ENCODE results near the gene SERPINA12. TPM values are rescaled to one million over a fixed set of nuclear protein-coding genes. Genes with fewer than 3 reads are reported as not detected.

SERPINA12 gene
- total RNA-seq, 1 experiment from 2014 or later = not detected

DNA sequence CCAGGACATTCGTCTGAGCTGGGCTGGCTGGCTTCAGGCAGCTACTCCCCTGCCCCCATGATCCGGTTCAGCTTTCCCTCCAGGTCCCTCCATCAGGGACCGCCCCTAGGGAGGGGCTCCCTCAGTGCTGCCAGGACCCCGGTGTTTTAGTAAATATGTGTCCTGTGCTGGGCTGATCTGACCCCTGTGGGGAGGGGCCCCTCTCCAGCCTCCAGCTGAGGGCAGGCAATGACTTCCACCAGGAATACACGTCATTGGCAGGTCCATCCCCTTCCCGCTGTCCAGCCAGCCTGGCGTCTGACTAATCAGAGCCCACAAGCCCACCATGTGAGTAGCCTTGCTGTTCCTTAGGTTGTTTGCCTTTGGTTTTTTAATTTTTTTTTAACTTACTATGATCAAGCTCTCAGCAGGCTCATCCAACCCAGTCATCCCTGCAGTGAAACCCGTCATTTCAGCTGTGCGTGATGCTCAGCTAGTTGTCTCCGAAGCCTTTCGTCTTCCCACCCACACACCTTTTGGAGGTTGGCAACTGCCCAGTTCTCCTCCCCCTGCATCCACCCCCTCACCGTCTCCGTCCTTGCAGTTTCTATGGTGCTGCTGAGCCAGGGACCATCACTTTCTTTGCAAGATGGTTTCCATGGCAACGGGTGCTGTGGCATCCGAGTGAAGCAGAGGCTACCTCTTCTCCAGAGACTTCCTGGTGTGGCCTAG, 36.0 kb upstream of the SERPINA12 start:
- H3K9me3 ChIP-seq (ENCODE audit: control insufficient read depth in 1 of 2, insufficient read depth in 1 of 2, low read depth in 1 of 2, low read length in 2 of 2) = no peaks in the 10 kb centered on the region
- H3K9ac ChIP-seq (ENCODE audit: low read length) = no peak overlapping the region
- ATAC-seq (no peak), DNase-seq (ENCODE audit: low read depth, low spot score) (no peak)
- no peak overlapping the region for H3K27ac ChIP-seq (ENCODE audit: low read depth, low read length)
- no peak overlapping the region for H3K4me3 ChIP-seq (replicated peaks in 1 of 2; ENCODE audit: low read depth in 1 of 2, low read length in 2 of 2)
- H2AFZ ChIP-seq (ENCODE audit: low read depth, low read length, poor library complexity, severe bottlenecking) = no peak overlapping the region
- H3K4me1 ChIP-seq (ENCODE audit: control insufficient read depth in 1 of 2, insufficient read depth in 2 of 2, low read length in 2 of 2) = peaks cover 0 to 25% of the 10 kb centered on the region in 2 experiments; a peak in 2 of 4 replicates
- ChIA-PET CTCF (no interaction called here), RAD21 (ENCODE audit: low non-redundant PET in 1 of 2, low total read pairs in 2 of 2, uncharacterized antibody in 2 of 2, unreplicated experiment in 2 of 2) (no interaction called here), POLR2A (no interaction called here)
- no peaks in the 10 kb centered on the region for H3K27me3 ChIP-seq (ENCODE audit: insufficient read depth, low read length)
- TF ChIP-seq SIN3A (IDR thresholded peaks at IDR 0.05; ENCODE audit: low read depth) = no peak
- TF ChIP-seq ELF1 (IDR thresholded peaks at IDR 0.05; ENCODE audit: borderline replicate concordance, low read depth) = no peak
- no peak for TF ChIP-seq EZH2 (IDR thresholded peaks at IDR 0.05)
- no peak for TF ChIP-seq POLR2AphosphoS5 (IDR thresholded peaks at IDR 0.05; ENCODE audit: low read depth, low read length)
- TF ChIP-seq TCF7L2 (IDR thresholded peaks at IDR 0.05; ENCODE audit: borderline replicate concordance, extremely low read depth, insufficient read depth, insufficient read length) = no peak
- no peak for TF ChIP-seq RAD21 (IDR thresholded peaks at IDR 0.05; ENCODE audit: low read depth)
- no peak for TF ChIP-seq EGR1 (IDR thresholded peaks at IDR 0.05; ENCODE audit: low read depth)
- no peak for TF ChIP-seq FOSL1 (IDR thresholded peaks at IDR 0.05; ENCODE audit: low read depth)
- TF ChIP-seq SP1 (IDR thresholded peaks at IDR 0.05; ENCODE audit: low read depth) = no peak
- TF ChIP-seq POLR2A (IDR thresholded peaks at IDR 0.05; ENCODE audit: borderline replicate concordance, extremely low read depth, insufficient read depth, insufficient read length) = no peak
- H3K79me2 ChIP-seq (ENCODE audit: insufficient read depth, low read length) = no peaks in the 10 kb centered on the region
- no TSS peak for BruUV-seq (replicated peaks)
- H4K20me1 ChIP-seq (ENCODE audit: insufficient read depth) = no peaks in the 10 kb centered on the region
- H3K9me2 ChIP-seq (ENCODE audit: insufficient read depth) = no peaks in the 10 kb centered on the region
- H3K4me2 ChIP-seq (ENCODE audit: low read length) = no peak overlapping the region
- intact Hi-C loops (cut with micrococcal nuclease) = no loop called here
- H3K36me3 ChIP-seq (ENCODE audit: control insufficient read depth in 1 of 2, insufficient read depth in 2 of 2, low read length in 2 of 2) = no peaks in the 10 kb centered on the region

DNA sequence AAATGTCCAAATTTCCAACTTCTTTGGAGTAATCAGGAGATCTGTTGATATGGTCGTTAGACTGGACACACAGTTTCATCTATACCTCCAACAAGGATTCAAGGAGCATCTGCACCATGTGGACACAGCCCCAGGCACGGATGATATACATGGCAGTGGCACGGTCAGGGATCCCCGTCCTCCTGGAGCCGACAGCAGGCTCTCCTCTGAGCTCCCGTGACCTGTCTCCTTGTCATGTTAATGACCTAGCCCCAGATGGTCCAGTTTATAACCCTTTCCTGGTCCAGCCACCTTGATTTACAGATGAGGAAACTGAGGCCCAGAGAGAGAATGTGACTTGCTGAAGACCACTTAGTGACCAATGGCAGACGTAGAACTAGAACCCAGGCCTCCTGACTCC, 35.5 kb upstream of the SERPINA12 start:
- no peaks in the 10 kb centered on the region for H3K9me3 ChIP-seq (ENCODE audit: control insufficient read depth in 1 of 2, insufficient read depth in 1 of 2, low read depth in 1 of 2, low read length in 2 of 2)
- H2AFZ ChIP-seq (ENCODE audit: low read depth, low read length, poor library complexity, severe bottlenecking) = no peak overlapping the region
- H3K9ac ChIP-seq (ENCODE audit: low read length) = no peak overlapping the region
- intact Hi-C loops (cut with micrococcal nuclease) = no loop called here
- no peak for DNase-seq (ENCODE audit: low read depth, low spot score)
- no peaks in the 10 kb centered on the region for H3K36me3 ChIP-seq (ENCODE audit: control insufficient read depth in 1 of 2, insufficient read depth in 2 of 2, low read length in 2 of 2)
- TF ChIP-seq, protein P1, sequence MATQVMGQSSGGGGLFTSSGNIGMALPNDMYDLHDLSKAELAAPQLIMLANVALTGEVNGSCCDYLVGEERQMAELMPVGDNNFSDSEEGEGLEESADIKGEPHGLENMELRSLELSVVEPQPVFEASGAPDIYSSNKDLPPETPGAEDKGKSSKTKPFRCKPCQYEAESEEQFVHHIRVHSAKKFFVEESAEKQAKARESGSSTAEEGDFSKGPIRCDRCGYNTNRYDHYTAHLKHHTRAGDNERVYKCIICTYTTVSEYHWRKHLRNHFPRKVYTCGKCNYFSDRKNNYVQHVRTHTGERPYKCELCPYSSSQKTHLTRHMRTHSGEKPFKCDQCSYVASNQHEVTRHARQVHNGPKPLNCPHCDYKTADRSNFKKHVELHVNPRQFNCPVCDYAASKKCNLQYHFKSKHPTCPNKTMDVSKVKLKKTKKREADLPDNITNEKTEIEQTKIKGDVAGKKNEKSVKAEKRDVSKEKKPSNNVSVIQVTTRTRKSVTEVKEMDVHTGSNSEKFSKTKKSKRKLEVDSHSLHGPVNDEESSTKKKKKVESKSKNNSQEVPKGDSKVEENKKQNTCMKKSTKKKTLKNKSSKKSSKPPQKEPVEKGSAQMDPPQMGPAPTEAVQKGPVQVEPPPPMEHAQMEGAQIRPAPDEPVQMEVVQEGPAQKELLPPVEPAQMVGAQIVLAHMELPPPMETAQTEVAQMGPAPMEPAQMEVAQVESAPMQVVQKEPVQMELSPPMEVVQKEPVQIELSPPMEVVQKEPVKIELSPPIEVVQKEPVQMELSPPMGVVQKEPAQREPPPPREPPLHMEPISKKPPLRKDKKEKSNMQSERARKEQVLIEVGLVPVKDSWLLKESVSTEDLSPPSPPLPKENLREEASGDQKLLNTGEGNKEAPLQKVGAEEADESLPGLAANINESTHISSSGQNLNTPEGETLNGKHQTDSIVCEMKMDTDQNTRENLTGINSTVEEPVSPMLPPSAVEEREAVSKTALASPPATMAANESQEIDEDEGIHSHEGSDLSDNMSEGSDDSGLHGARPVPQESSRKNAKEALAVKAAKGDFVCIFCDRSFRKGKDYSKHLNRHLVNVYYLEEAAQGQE (IDR thresholded peaks at IDR 0.05; ENCODE audit: low read depth) = no peak
- no peak for TF ChIP-seq SRF (IDR thresholded peaks at IDR 0.05; ENCODE audit: low read depth)
- TF ChIP-seq RAD21 (IDR thresholded peaks at IDR 0.05; ENCODE audit: low read depth) = no peak
- no peak for TF ChIP-seq FOSL1 (IDR thresholded peaks at IDR 0.05; ENCODE audit: low read depth)
- no peak for TF ChIP-seq ZFX (IDR thresholded peaks at IDR 0.05)
- no peak for TF ChIP-seq POLR2AphosphoS5 (IDR thresholded peaks at IDR 0.05; ENCODE audit: low read depth, low read length)
- TF ChIP-seq EGR1 (IDR thresholded peaks at IDR 0.05; ENCODE audit: low read depth) = no peak
- TF ChIP-seq CBX3 (IDR thresholded peaks at IDR 0.05; ENCODE audit: low read depth) = no peak
- TF ChIP-seq EZH2phosphoT487 (IDR thresholded peaks at IDR 0.05; ENCODE audit: borderline replicate concordance) = no peak
- no peak for TF ChIP-seq TCF7L2 (IDR thresholded peaks at IDR 0.05; ENCODE audit: borderline replicate concordance, extremely low read depth, insufficient read depth, insufficient read length)
- H3K4me3 ChIP-seq (replicated peaks in 1 of 2; ENCODE audit: low read depth in 1 of 2, low read length in 2 of 2) = no peak overlapping the region
- ChIA-PET POLR2A (no interaction called here), CTCF (interaction anchor here (0.7 kb wide), 1 partner anchor 111 kb away, joined by 3 read pairs; no protein-coding TSS in a partner anchor), RAD21 (ENCODE audit: low non-redundant PET in 1 of 2, low total read pairs in 2 of 2, uncharacterized antibody in 2 of 2, unreplicated experiment in 2 of 2) (no interaction called here)
- ATAC-seq = no peak
- no peaks in the 10 kb centered on the region for H3K9me2 ChIP-seq (ENCODE audit: insufficient read depth)
- no peaks in the 10 kb centered on the region for H4K20me1 ChIP-seq (ENCODE audit: insufficient read depth)
- peaks cover 0 to 20% of the 10 kb centered on the region in 2 experiments; a peak in 2 of 4 replicates for H3K4me1 ChIP-seq (ENCODE audit: control insufficient read depth in 1 of 2, insufficient read depth in 2 of 2, low read length in 2 of 2)
- no peaks in the 10 kb centered on the region for H3K79me2 ChIP-seq (ENCODE audit: insufficient read depth, low read length)
- BruUV-seq (replicated peaks) = no TSS peak
- no peak overlapping the region for H3K27ac ChIP-seq (ENCODE audit: low read depth, low read length)
- no peak overlapping the region for H3K4me2 ChIP-seq (ENCODE audit: low read length)
- H3K27me3 ChIP-seq (ENCODE audit: insufficient read depth, low read length) = no peaks in the 10 kb centered on the region

Data from HCT116 (cell line).